Spleen (tissue), 7 donors: ENCODE results near the gene CCDC82.

ENCODE experiments used
- POLR2A ChIP-seq, 3 donors: fragments of 450-650 bp; IDR thresholded peaks; one replicate each; pipeline ENCODE4 v1.5.1; 2017; ENCODE audit warnings: antibody characterized with exemption in 3 of 3, mild to moderate bottlenecking in 1 of 3
- POLR2AphosphoS5 ChIP-seq, 3 donors: sonication (generic); formaldehyde crosslinking; IDR thresholded peaks; one replicate each; pipeline ENCODE4 v1.5.1; 2017; ENCODE audit warnings: antibody characterized with exemption in 3 of 3
- TF ChIP-seq, protein P1 (sequence below), 11 experiments: fragments of 200-600 bp in 7 of 11; fragments of 450-650 bp in 4 of 11; sonication (generic) in 4 of 11; IDR thresholded peaks in 8 of 11; conservative IDR thresholded peaks in 3 of 11; 1 replicate in 7 of 11; 2 replicates in 4 of 11; pipeline versions ENCODE4 v1.4.0 to v1.8.0; 2016 to 2021; ENCODE audit warnings: antibody characterized with exemption in 11 of 11, inconsistent platforms in 4 of 11, mild to moderate bottlenecking in 1 of 11
- donor health status: DM: no; HTN: no; CAD: no; lungs with moderate emphysema.
- donor health status: DM: no; HTN: no; CAD: no.
- donor health status: DM: no; HTN: no; CAD: no.

DNA sequence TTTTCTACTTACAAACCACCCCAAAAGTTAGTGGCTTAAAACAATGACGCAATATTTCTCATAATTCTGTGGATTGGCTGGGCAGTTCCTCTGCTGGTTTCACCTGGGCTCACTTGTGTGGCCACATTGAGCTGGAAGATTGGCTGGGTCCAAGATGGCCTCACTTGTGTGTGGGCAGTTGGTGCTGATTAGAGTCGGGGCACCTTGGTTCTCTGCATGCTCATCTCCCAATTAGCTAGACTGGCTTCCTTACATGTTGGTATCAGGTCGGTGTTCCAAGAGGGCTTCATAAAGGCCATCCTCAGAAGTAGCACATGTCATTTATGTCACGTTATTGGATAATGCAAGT is 59.2 kb downstream of the CCDC82 start:
- TF ChIP-seq, protein P1, sequence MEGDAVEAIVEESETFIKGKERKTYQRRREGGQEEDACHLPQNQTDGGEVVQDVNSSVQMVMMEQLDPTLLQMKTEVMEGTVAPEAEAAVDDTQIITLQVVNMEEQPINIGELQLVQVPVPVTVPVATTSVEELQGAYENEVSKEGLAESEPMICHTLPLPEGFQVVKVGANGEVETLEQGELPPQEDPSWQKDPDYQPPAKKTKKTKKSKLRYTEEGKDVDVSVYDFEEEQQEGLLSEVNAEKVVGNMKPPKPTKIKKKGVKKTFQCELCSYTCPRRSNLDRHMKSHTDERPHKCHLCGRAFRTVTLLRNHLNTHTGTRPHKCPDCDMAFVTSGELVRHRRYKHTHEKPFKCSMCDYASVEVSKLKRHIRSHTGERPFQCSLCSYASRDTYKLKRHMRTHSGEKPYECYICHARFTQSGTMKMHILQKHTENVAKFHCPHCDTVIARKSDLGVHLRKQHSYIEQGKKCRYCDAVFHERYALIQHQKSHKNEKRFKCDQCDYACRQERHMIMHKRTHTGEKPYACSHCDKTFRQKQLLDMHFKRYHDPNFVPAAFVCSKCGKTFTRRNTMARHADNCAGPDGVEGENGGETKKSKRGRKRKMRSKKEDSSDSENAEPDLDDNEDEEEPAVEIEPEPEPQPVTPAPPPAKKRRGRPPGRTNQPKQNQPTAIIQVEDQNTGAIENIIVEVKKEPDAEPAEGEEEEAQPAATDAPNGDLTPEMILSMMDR (IDR thresholded peaks at IDR 0.05 in 8 of 11, conservative IDR thresholded peaks at IDR 0.05 in 3 of 11), result no peak
- TF ChIP-seq POLR2A (IDR thresholded peaks at IDR 0.05) (no peak), POLR2AphosphoS5 (IDR thresholded peaks at IDR 0.05) (no peak)
